Inferior parietal cortex (tissue), 1 donor: Measurements from ENCODE around the gene CASKIN2.
A peak's percentile ranks its signal among the peaks of the same experiment; 100 is the strongest.
"Not testable (repeated sequence)": the region's sequence is repeated elsewhere in the genome, so short reads cannot be mapped to it uniquely, and the experiment has no call there.

Experiments used
- DNase-seq: peaks from one replicate; pipeline ENCODE4 v3.0.0-alpha.2; 2016; ENCODE audit errors: extremely low spot score

Gene CASKIN2

GRCh38 chr17:75465039-75465438 is 50.3 kb downstream of the CASKIN2 start:
- DNase-seq, result no peak

- no peak for DNase-seq
These were observed 51.7 kb downstream of the CASKIN2 start for GRCh38 chr17:75463603-75464002.

- no peak for DNase-seq
These were observed 55.0 kb downstream of the CASKIN2 start for GRCh38 chr17:75460295-75460694.

GRCh38 chr17:75459590-75460267 is 55.6 kb downstream of the CASKIN2 start:
- DNase-seq, result no peak

GRCh38 chr17:75459246-75459589 is 56.1 kb downstream of the CASKIN2 start:
- no peak for DNase-seq

GRCh38 chr17:75457047-75457654 is 58.2 kb downstream of the CASKIN2 start:
- peak; percentile 50 for DNase-seq

GRCh38 chr17:75456417-75457046 is 58.8 kb downstream of the CASKIN2 start, which contains the start of gene TMEM94:
Gene TMEM94 (plus strand): TSS chr17:75456635. CDS start chr17:75471906, 15,271 bp downstream.
- DNase-seq, result peak; percentile 99

GRCh38 chr17:75456039-75456416 is 59.3 kb downstream of the CASKIN2 start:
- DNase-seq, result no peak

GRCh38 chr17:75454672-75455071 is 60.7 kb downstream of the CASKIN2 start:
- DNase-seq, result not testable (repeated sequence)

GRCh38 chr17:75454193-75454592 is 61.1 kb downstream of the CASKIN2 start:
- DNase-seq, result no peak

GRCh38 chr17:75450270-75450669 is 65.1 kb downstream of the CASKIN2 start:
- no peak for DNase-seq
